Retinal pigment epithelial cell (primary cell): ENCODE results near the gene LCA5.
A peak's percentile ranks its signal among the peaks of the same experiment; 100 is the strongest.
"Not testable (repeated sequence)": the region's sequence is repeated elsewhere in the genome, so short reads cannot be mapped to it uniquely, and the experiment has no call there.

ENCODE experiments used
- DNase-seq: peaks from one replicate; pipeline ENCODE4 v3.0.0-alpha.2; 2010; ENCODE audit warnings: low read depth
- H3K4me3 ChIP-seq: 2 replicates; pipeline ENCODE4 v1.5.1; 2011; ENCODE audit warnings: mild to moderate bottlenecking, low read length, control low read depth, moderate library complexity
- TF ChIP-seq, protein P1 (sequence below): conservative IDR thresholded peaks from 2 replicates; pipeline ENCODE4 v1.5.1; 2011; ENCODE audit warnings: low read depth, low read length, control low read depth, inconsistent platforms

The LCA5 gene

DNA sequence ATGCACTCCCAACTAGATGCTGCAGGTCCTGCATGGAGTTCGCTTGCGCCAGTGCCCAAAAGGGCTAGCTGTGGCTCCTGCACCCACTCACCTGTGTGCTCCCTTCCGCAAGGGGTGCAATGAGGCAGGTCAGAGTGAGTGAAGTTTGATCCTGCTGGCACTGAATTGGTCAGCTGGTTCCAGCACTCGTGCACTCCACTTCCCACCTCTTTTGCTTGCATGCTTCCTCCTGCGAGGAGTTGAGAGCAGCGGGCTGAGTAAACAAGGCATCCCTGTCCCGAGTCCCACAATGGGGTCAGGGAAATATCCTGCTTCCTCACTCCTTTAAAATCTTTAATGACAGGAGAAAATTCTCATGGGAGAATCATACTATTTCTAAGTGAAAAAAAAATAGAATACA, 86.2 kb downstream of the LCA5 start:
- H3K4me3 ChIP-seq, result no peak overlapping the region
- TF ChIP-seq, protein P1, sequence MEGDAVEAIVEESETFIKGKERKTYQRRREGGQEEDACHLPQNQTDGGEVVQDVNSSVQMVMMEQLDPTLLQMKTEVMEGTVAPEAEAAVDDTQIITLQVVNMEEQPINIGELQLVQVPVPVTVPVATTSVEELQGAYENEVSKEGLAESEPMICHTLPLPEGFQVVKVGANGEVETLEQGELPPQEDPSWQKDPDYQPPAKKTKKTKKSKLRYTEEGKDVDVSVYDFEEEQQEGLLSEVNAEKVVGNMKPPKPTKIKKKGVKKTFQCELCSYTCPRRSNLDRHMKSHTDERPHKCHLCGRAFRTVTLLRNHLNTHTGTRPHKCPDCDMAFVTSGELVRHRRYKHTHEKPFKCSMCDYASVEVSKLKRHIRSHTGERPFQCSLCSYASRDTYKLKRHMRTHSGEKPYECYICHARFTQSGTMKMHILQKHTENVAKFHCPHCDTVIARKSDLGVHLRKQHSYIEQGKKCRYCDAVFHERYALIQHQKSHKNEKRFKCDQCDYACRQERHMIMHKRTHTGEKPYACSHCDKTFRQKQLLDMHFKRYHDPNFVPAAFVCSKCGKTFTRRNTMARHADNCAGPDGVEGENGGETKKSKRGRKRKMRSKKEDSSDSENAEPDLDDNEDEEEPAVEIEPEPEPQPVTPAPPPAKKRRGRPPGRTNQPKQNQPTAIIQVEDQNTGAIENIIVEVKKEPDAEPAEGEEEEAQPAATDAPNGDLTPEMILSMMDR, result no peak
- DNase-seq, result no peak

- TF ChIP-seq, protein P1, result no peak
- no peak for DNase-seq
- no peak overlapping the region for H3K4me3 ChIP-seq
These were observed 91.2 kb downstream of the LCA5 start for GRCh38 chr6:79446006-79446405.

DNA sequence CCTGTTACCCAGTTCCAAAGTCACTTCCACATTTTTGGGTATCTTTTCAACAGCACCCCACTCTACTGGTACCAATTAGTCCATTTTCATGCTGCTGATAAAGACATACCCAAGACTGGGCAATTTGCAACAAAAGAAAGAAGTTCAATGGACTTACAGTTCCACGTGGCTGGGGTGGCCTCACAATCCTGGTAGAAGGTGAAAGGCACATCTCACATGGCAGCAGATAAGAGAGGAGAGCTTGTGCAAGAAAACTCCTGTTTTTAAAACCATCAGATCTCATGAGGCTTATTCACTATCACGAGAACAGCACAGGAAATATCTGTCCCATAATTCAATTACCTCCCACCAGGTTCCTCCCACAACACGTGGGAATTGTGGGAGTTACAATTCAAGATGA, 93.4 kb downstream of the LCA5 start:
- not testable (repeated sequence) for H3K4me3 ChIP-seq, DNase-seq

GRCh38 chr6:79441192-79441591, 96.0 kb downstream of the LCA5 start:
- TF ChIP-seq, protein P1, result no peak
- DNase-seq, result no peak
- H3K4me3 ChIP-seq, result no peak overlapping the region

DNA sequence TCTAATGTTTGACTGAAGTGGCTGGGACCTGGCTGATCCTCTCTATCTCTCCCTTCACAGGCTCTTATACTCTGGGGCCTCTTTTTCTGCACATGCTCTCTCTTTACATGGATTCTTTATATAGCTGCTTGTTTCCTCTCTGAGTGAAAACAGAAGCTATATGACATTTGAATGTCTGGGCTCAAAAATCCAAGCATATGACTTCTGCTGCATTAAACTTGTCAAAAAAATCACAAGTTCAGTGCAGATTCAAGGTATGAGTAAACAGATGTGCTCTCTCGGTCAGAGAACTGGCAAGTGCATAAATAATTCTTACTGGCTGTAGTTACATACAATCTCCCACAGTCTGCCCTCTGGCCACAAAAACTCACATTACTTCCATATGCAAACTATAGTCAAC, 96.6 kb downstream of the LCA5 start:
- no peak overlapping the region for H3K4me3 ChIP-seq
- TF ChIP-seq, protein P1, result no peak
- no peak for DNase-seq

DNA sequence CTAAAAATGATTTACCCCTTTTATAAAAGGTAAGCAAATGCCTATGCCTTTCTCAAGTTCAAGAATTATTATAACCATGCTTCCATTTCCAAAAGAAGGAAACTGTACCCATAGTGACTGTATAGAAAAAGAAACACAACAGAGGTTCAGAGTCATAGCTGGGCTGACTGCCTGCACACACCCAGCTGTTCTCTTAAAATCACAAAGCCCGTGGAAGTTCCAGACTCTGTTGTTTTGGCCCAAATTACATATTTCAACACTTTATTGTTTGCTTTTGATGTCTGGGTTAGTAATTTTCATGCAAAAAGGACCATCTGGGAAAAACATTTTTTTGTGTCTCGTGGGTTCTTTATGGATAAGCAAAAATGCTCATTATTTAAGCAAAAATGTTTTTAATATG, 99.2 kb downstream of the LCA5 start:
- no peak for DNase-seq
- H3K4me3 ChIP-seq, result no peak overlapping the region
- TF ChIP-seq, protein P1, result no peak

- peak; percentile 73 for DNase-seq
- H3K4me3 ChIP-seq, result no peak overlapping the region
- TF ChIP-seq, protein P1, result no peak
These were observed 101.0 kb downstream of the LCA5 start for GRCh38 chr6:79436241-79436640.

DNA sequence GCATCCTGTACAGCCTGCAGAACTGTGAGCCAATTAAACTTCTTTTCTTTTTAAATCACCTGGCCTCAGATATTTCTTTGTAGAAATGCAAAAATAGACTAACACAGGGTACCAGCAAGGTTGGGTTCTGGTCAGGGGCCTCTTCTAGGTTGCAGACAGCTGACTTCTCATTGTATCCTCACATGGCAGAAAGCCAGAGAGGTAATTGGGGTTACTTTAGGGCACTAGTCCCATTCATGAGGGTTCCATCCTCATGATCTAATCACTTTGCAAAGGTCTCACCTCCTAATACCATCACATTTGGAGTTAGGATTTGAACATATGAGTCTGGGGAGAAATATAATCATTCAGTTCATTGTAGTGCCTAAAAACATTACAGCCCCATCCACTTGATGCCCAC, 101.5 kb downstream of the LCA5 start:
- DNase-seq, result no peak
- TF ChIP-seq, protein P1, result no peak
- no peak overlapping the region for H3K4me3 ChIP-seq
